ENCODE measurements around the gene ITPRIP.

DNA sequence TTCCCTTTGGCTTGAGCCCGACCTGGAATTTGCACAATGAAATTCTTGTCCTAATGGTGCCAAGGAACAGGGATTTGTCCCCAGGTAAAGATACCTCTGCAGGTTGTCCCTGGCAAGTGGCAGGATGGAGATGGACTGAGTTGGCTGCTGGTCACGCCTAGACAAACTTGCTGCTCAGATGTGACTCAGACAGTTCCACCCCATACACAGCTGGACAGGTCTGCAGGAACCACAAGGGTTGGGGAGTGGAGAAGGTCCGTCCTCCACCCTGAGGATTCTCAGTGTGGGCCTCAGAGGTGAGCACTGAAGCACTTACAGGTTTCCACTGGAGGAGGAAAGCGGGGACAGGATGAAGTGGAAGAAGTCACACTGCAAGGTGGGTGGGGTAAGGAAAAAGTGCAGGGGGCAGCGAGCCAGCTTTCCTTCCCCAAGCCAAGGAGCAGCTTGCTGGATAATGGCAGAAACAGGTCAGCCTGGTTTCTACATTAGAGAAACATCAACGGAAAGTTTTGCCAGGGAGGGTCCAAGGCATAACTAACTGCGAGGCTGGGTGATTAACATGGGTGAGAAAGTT is 20.5 kb downstream of the ITPRIP start:
- TF ChIP-seq, protein P1, sequence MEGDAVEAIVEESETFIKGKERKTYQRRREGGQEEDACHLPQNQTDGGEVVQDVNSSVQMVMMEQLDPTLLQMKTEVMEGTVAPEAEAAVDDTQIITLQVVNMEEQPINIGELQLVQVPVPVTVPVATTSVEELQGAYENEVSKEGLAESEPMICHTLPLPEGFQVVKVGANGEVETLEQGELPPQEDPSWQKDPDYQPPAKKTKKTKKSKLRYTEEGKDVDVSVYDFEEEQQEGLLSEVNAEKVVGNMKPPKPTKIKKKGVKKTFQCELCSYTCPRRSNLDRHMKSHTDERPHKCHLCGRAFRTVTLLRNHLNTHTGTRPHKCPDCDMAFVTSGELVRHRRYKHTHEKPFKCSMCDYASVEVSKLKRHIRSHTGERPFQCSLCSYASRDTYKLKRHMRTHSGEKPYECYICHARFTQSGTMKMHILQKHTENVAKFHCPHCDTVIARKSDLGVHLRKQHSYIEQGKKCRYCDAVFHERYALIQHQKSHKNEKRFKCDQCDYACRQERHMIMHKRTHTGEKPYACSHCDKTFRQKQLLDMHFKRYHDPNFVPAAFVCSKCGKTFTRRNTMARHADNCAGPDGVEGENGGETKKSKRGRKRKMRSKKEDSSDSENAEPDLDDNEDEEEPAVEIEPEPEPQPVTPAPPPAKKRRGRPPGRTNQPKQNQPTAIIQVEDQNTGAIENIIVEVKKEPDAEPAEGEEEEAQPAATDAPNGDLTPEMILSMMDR (IDR thresholded peaks at IDR 0.05): no peak
- no peak for TF ChIP-seq EP300 (IDR thresholded peaks at IDR 0.05)
- TF ChIP-seq POLR2A (IDR thresholded peaks at IDR 0.05): no peak
